ENCODE data around the gene OR10AD1.

- TF ChIP-seq POLR2A (IDR thresholded peaks at IDR 0.05) (no peak), CTCF (IDR thresholded peaks at IDR 0.05) (no peak)
These were observed 8.3 kb downstream of the OR10AD1 start for GRCh38 chr12:48194799-48195201.

All from breast epithelium (tissue), 3 donors.